A673 (cell line): ENCODE measurements around the gene ADAP2. TPM values are rescaled to one million over a fixed set of nuclear protein-coding genes. Genes with fewer than 3 reads are reported as not detected.

ENCODE experiments used
- BruUV-seq: library from RNA; stranded (reverse); fragments of 400-500 nt; replicated peaks from 2 replicates; lab custom pipeline; 2021; lab: Mats Ljungman, UMichigan
- CTCF ChIA-PET: fragments of 300-600 bp; sonication (Branson Sonifier 250); formaldehyde crosslinking; loops from one replicate; lab custom pipeline; 2022; ENCODE audit warnings: antibody characterized with exemption; lab: Charles Lee
- POLR2A ChIA-PET: fragments of 300-600 bp; sonication (Branson Sonifier 250); formaldehyde crosslinking; loops from one replicate; lab custom pipeline; 2022; ENCODE audit warnings: antibody characterized with exemption; ENCODE audit not compliant: low non-redundant PET; lab: Charles Lee
- DNase-seq: peaks from one replicate; pipeline ENCODE4 v3.0.0-alpha.2; 2015; ENCODE audit warnings: low spot score
- H3K27ac ChIP-seq: fragments of 200-600 bp; sonication (generic); 2 replicates; pipeline ENCODE4 v1.5.1; 2016; ENCODE audit warnings: mixed run types, low read depth, mild to moderate bottlenecking, mixed read lengths, antibody characterized with exemption, low read length; ENCODE audit not compliant: poor library complexity, severe bottlenecking
- H3K27me3 ChIP-seq: fragments of 200-600 bp; sonication (generic); replicated peaks from 2 replicates; pipeline ENCODE4 v1.6.1; 2017; ENCODE audit warnings: mixed run types, low read depth, mild to moderate bottlenecking, mixed read lengths, antibody characterized with exemption, low read length; ENCODE audit not compliant: insufficient read depth, poor library complexity
- H3K36me3 ChIP-seq: fragments of 200-600 bp; sonication (generic); 2 replicates; pipeline ENCODE4 v1.6.1; 2016; ENCODE audit warnings: mixed run types, mild to moderate bottlenecking, mixed read lengths, antibody characterized with exemption, low read length; ENCODE audit not compliant: insufficient read depth, poor library complexity, severe bottlenecking
- H3K4me1 ChIP-seq: fragments of 200-600 bp; sonication (generic); 2 replicates; pipeline ENCODE4 v1.6.1; 2017; ENCODE audit warnings: mixed run types, mild to moderate bottlenecking, mixed read lengths, antibody characterized with exemption, low read length; ENCODE audit not compliant: insufficient read depth, poor library complexity, severe bottlenecking
- H3K4me3 ChIP-seq: fragments of 200-600 bp; sonication (generic); 2 replicates; pipeline ENCODE4 v1.5.1; 2016; ENCODE audit warnings: low read depth, mixed run types, mild to moderate bottlenecking, mixed read lengths, low read length; ENCODE audit not compliant: poor library complexity, severe bottlenecking
- H3K9me3 ChIP-seq: fragments of 200-600 bp; sonication (generic); 2 replicates; pipeline ENCODE4 v1.6.1; 2016; ENCODE audit warnings: mixed run types, low read depth, mild to moderate bottlenecking, mixed read lengths, antibody characterized with exemption, low read length; ENCODE audit not compliant: poor library complexity, severe bottlenecking
- EZH2 ChIP-seq: fragments of 200-600 bp; sonication (generic); IDR thresholded peaks from 2 replicates; pipeline ENCODE4 v1.6.1; 2017; ENCODE audit warnings: borderline replicate concordance, low read depth, mild to moderate bottlenecking, mixed read lengths, antibody characterized with exemption, low read length; ENCODE audit not compliant: poor library complexity, severe bottlenecking
- intact Hi-C: fragments of 100-400 bp; cut with micrococcal nuclease; formaldehyde crosslinking; loops from one replicate; pipeline ENCODE4 v1.10.0; 2022; ENCODE audit not compliant: unreplicated experiment
- total RNA-seq: library from RNA; stranded (reverse); gene quantifications from 2 replicates; pipeline ENCODE4 v1.2.3, GENCODE V29; 2021
- TF ChIP-seq, protein P1 (sequence below): fragments of 300-800, 200-600 bp; sonication (generic); conservative IDR thresholded peaks from 2 replicates; pipeline ENCODE4 v1.5.1; 2017; ENCODE audit warnings: low read depth, mild to moderate bottlenecking, antibody characterized with exemption, low read length, moderate library complexity, mixed read lengths

ADAP2 gene
- total RNA-seq, 1 experiment from 2014 or later: not detected

DNA sequence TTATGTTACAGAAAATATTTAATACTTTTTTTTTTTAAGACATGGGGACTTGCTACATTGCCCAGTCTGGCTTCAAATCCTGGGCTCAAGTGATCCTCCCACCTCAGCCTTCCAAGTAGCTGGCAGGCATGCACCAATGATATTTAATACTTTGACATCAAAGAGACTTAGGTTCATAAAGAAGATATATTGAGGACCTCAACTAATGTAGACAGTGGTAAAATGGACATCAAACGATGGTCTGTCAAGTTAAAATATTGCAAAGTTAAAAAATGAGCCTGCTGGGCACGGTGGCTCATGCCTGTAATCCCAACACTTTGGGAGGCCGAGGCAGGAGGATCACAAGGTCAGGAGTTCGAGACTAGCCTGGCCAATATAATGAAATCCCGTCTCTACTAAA is 24.4 kb upstream of the ADAP2 start:
- CTCF ChIA-PET: no interaction called here
- POLR2A ChIA-PET: no interaction called here

DNA sequence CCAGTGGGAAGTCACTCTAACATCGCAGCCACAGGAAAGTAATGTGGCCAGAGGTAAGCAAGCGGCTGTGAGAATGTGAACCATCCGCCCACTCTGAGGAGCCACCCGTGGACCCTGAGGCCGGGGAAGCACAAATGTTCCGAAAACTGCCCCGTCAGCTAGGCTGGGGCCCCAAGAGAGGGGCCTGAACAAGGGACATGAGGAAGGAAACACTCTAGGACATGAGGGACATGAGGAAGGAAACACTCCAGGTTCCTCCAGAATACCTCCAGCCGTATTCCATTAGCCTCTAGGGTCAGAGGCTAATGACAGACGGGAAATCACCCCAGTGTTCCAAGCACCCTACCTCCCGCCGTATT is 16.0 kb upstream of the ADAP2 start:
- DNase-seq: peak; percentile 18

More for the DNA sequence above, 24.4 kb upstream of the ADAP2 start:
- no TSS peak for BruUV-seq
- Histone ChIP-seq H3K27ac (no peak overlapping the region), H3K4me1 (no peaks in the 10 kb centered on the region), H3K4me3 (no peak overlapping the region), H3K9me3 (no peaks in the 10 kb centered on the region), H3K27me3 (no peaks in the 10 kb centered on the region), H3K36me3 (peaks cover 7% of the 10 kb centered on the region)
- intact Hi-C loops: no loop called here
- no peak for DNase-seq
- no peak for TF ChIP-seq EZH2
- TF ChIP-seq, protein P1, sequence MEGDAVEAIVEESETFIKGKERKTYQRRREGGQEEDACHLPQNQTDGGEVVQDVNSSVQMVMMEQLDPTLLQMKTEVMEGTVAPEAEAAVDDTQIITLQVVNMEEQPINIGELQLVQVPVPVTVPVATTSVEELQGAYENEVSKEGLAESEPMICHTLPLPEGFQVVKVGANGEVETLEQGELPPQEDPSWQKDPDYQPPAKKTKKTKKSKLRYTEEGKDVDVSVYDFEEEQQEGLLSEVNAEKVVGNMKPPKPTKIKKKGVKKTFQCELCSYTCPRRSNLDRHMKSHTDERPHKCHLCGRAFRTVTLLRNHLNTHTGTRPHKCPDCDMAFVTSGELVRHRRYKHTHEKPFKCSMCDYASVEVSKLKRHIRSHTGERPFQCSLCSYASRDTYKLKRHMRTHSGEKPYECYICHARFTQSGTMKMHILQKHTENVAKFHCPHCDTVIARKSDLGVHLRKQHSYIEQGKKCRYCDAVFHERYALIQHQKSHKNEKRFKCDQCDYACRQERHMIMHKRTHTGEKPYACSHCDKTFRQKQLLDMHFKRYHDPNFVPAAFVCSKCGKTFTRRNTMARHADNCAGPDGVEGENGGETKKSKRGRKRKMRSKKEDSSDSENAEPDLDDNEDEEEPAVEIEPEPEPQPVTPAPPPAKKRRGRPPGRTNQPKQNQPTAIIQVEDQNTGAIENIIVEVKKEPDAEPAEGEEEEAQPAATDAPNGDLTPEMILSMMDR: no peak

DNA sequence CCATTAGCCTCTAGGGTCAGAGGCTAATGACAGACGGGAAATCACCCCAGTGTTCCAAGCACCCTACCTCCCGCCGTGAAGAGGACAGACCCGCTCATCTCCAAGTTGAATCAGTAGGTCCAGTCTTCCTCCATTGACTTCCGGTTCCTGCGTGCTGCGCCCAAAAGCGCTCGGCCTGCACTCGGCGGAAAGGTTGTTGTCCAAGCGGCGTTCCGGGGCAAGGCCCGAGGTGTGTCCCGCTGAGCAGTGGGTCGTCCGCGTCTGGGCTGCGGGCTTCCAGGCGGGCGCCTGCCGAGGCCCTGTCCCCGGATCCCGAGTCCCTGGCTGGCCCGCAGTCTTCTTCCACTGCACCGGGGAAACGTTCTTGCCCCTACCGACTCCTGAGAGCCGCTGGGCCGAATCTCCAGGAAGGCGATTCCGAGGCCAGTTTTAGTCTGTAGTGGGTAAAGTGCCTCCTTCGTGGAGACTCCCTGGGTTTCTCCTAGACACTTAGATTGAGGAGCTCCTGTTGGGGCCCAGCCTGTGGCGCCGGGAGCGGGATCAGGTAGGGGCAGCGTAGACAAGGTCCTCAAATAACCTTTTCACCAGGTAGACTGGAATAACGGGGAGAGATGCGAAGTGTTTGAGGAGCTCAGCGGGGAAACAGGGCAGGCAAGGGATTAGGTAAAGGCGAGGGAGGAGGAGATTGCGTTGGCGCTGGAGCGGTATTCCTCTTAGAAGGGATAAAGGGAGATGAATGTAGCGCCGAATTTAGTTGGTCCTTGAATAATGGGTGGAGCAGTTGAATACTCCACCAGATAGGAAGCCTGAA is 15.4 kb upstream of the ADAP2 start, which contains the start of gene TEFM:
Gene TEFM (minus strand): TSS at position 138 of the 811 bp plus-strand sequence. CDS start 40 bp downstream, at position 98.
- BruUV-seq: TSS peak; percentile 78
- H3K27me3 ChIP-seq: no peaks in the 10 kb centered on the region
- CTCF ChIA-PET: interaction anchor here (0.5 kb wide), 1 partner anchor 1098 kb away, joined by 4 read pairs; no protein-coding TSS in a partner anchor
- no peaks in the 10 kb centered on the region for H3K9me3 ChIP-seq
- H3K27ac ChIP-seq: peak within 1 kb of the TSS; percentile 84
- peak; percentile 88 for DNase-seq
- H3K36me3 ChIP-seq: no peaks in the 10 kb centered on the region
- no peaks in the 10 kb centered on the region for H3K4me1 ChIP-seq
- POLR2A ChIA-PET: interaction anchor here (0.6 kb wide), 1 partner anchor 76 kb away, joined by 3 read pairs; no protein-coding TSS in a partner anchor
- no peak for TF ChIP-seq EZH2
- TF ChIP-seq, protein P1: no peak
- H3K4me3 ChIP-seq: peak within 1 kb of the TSS; percentile 82
- intact Hi-C loops: no loop called here

More for the DNA sequence above, 16.0 kb upstream of the ADAP2 start:
- peak overlapping the region; percentile 82 for H3K4me3 ChIP-seq
- H3K9me3 ChIP-seq: no peaks in the 10 kb centered on the region
- TSS peak; percentile 60 for BruUV-seq
- no peaks in the 10 kb centered on the region for H3K27me3 ChIP-seq
- intact Hi-C loops: no loop called here
- POLR2A ChIA-PET: no interaction called here
- TF ChIP-seq, protein P1: no peak
- TF ChIP-seq EZH2: no peak
- no peaks in the 10 kb centered on the region for H3K36me3 ChIP-seq
- CTCF ChIA-PET: no interaction called here
- H3K27ac ChIP-seq: peak overlapping the region; percentile 84
- no peaks in the 10 kb centered on the region for H3K4me1 ChIP-seq
